Adrenal gland (tissue), 5 donors: Measurements from ENCODE around the gene NFKBIA.

Experiments used
- CTCF ChIP-seq, 6 experiments: fragments of 450-650 bp in 4 of 6; fragments of 200-600 bp in 2 of 6; sonication (generic) in 1 of 6; IDR thresholded peaks; 1 replicate in 5 of 6; 2 replicates in 1 of 6; pipeline versions ENCODE4 v1.5.1 to v1.8.0; 2016 to 2021; ENCODE audit warnings: antibody characterized with exemption in 6 of 6, mild to moderate bottlenecking in 2 of 6, moderate library complexity in 1 of 6
- POLR2A ChIP-seq, 2 donors: fragments of 450-650 bp; IDR thresholded peaks; one replicate each; pipeline ENCODE4 v1.6.1; 2017; ENCODE audit warnings: antibody characterized with exemption in 2 of 2, mild to moderate bottlenecking in 2 of 2, moderate library complexity in 1 of 2
- donor health status: DM: no; HTN: no; CAD: no.

- TF ChIP-seq CTCF (IDR thresholded peaks at IDR 0.05) = no peak
- TF ChIP-seq POLR2A (IDR thresholded peaks at IDR 0.05) = no peak
Measured at GRCh38 chr14:35414365-35414764, 9.8 kb upstream of the NFKBIA start.
